GM12875 (cell line): ENCODE data around the gene GMFB.
"Not testable (repeated sequence)": the region's sequence is repeated elsewhere in the genome, so short reads cannot be mapped to it uniquely, and the experiment has no call there.

Source experiments
- H3K4me3 ChIP-seq: one replicate; pipeline ENCODE4 v1.5.1; 2011; ENCODE audit warnings: low read depth, low read length, control low read depth
- CTCF ChIP-seq: IDR thresholded peaks from 2 replicates; pipeline ENCODE4 v1.5.1; 2011; ENCODE audit warnings: low read depth, mild to moderate bottlenecking, control low read depth, inconsistent platforms, low read length, moderate library complexity, borderline replicate concordance; ENCODE audit not compliant: insufficient read depth

The GMFB gene

GRCh38 chr14:54451121-54451601 is 37.6 kb downstream of the GMFB start:
- no peak overlapping the region for H3K4me3 ChIP-seq
- no peak for TF ChIP-seq CTCF

DNA sequence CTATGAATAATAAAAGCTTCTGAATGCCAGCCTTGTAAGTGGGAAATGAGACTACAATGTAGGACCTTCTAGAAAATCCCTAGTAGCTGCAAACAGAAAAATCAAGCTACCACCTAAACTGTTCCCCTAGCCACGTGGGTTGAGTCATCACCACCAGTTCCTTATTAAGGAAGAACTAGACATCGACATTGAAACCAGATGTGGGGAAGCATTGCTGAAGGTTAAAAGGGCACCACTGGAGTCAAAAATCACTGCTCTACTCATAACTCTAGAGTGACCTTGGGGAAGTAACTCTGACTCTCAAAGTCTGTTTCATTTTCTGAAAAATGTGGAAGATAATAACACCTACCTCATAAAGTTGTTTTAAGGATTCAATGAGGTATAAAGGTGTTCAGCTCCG is 38.2 kb downstream of the GMFB start:
- H3K4me3 ChIP-seq, result no peak overlapping the region
- TF ChIP-seq CTCF, result no peak

- H3K4me3 ChIP-seq, result no peak overlapping the region
- no peak for TF ChIP-seq CTCF
These were observed 41.5 kb downstream of the GMFB start for GRCh38 chr14:54447231-54447692.

- no peak for TF ChIP-seq CTCF
- H3K4me3 ChIP-seq, result no peak overlapping the region
These were observed 42.6 kb downstream of the GMFB start for GRCh38 chr14:54446161-54446693.

DNA sequence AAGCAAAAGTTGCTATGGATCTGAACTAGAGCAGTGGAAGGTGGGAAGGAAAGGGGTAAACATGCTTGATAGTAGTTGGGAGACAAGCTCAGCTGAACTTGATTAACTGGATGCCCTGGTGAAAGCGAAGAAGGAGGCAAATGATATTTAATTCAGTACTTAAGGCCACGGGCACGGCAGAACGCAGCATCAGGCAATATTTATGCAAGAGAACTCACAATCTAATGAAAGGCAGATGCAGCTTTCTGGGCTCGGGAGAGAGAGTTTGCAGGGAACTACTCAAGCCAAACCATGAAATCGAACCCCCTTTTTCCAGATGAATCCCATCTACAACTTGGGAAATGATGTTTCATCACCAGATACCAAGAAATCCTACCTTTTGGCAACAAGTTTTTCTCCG is 44.1 kb downstream of the GMFB start:
- H3K4me3 ChIP-seq, result no peak overlapping the region
- no peak for TF ChIP-seq CTCF

- no peak overlapping the region for H3K4me3 ChIP-seq
- TF ChIP-seq CTCF, result no peak
These were observed 44.8 kb downstream of the GMFB start for GRCh38 chr14:54443981-54444380.

GRCh38 chr14:54442961-54443360 is 45.8 kb downstream of the GMFB start:
- H3K4me3 ChIP-seq, result not testable (repeated sequence)
